HCT116 (cell line): ENCODE results near the gene GLP2R. TPM values are rescaled to one million over a fixed set of nuclear protein-coding genes. Genes with fewer than 3 reads are reported as not detected.

Source experiments
- ATAC-seq: fragments of 200-7000 bp; cut with Tn5 transposase; 2 replicates; pipeline ENCODE4 v1.9.1; 2020; ENCODE audit warnings: mild to moderate bottlenecking, moderate library complexity
- BruUV-seq: library from RNA; stranded (reverse); fragments of 400-500 nt; replicated peaks from 2 replicates; lab custom pipeline; 2021; lab: Mats Ljungman, UMichigan
- CTCF ChIA-PET: fragments of 300-600 bp; sonication (Branson Sonifier 250); formaldehyde crosslinking; loops from one replicate; lab custom pipeline; 2021; ENCODE audit warnings: antibody characterized with exemption; lab: Charles Lee
- POLR2A ChIA-PET: fragments of 300-600, 350-600 bp; sonication (Branson Sonifier 250); formaldehyde crosslinking; loops from one replicate; lab custom pipeline; 2021; ENCODE audit warnings: antibody characterized with exemption; lab: Charles Lee
- RAD21 ChIA-PET, 2 experiments: fragments of 300-600 bp; sonication (Branson Sonifier 250); formaldehyde crosslinking; loops; one replicate each; lab custom pipeline; 2023; ENCODE audit warnings: low total read pairs in 2 of 2; ENCODE audit not compliant: uncharacterized antibody in 2 of 2, unreplicated experiment in 2 of 2, low non-redundant PET in 1 of 2; lab: Charles Lee
- DNase-seq: peaks from one replicate; pipeline ENCODE4 v3.0.0-alpha.2; 2010; ENCODE audit warnings: low read depth, low spot score
- H2AFZ ChIP-seq: fragments of 200-600 bp; shearing (Covaris generic), sonication (generic); 2 replicates; pipeline ENCODE4 v1.6.1; 2017; ENCODE audit warnings: low read depth, mixed run types, mixed read lengths, antibody characterized with exemption, low read length; ENCODE audit not compliant: poor library complexity, severe bottlenecking
- H3K27ac ChIP-seq: 2 replicates; pipeline ENCODE4 v1.5.1; 2012; ENCODE audit warnings: low read depth, low read length
- H3K27me3 ChIP-seq: fragments of 200-600 bp; sonication (generic); 2 replicates; pipeline ENCODE4 v1.6.1; 2016; ENCODE audit warnings: mixed run types, low read length, mixed read lengths; ENCODE audit not compliant: insufficient read depth
- H3K36me3 ChIP-seq, 2 experiments: fragments of 200-500 bp in 1 of 2; fragments of 200-600 bp in 1 of 2; sonication (Bioruptor generic) in 1 of 2; sonication (generic) in 1 of 2; 2 replicates each; pipeline versions ENCODE4 v1.5.1 to v1.6.1; 2014 to 2016; ENCODE audit warnings: low read length in 2 of 2, inconsistent platforms in 1 of 2, mixed read lengths in 1 of 2, mixed run types in 1 of 2; ENCODE audit not compliant: insufficient read depth in 2 of 2, control insufficient read depth in 1 of 2
- H3K4me1 ChIP-seq, 2 experiments: fragments of 200-600 bp in 1 of 2; sonication (generic) in 1 of 2; 2 replicates each; pipeline versions ENCODE4 v1.5.1 to v1.6.1; 2012 to 2017; ENCODE audit warnings: low read length in 2 of 2, inconsistent platforms in 1 of 2, mild to moderate bottlenecking in 1 of 2, mixed read lengths in 1 of 2, mixed run types in 1 of 2, moderate library complexity in 1 of 2; ENCODE audit not compliant: insufficient read depth in 2 of 2, control insufficient read depth in 1 of 2
- H3K4me2 ChIP-seq: fragments of 200-600 bp; sonication (generic); 2 replicates; pipeline ENCODE4 v1.6.1; 2017; ENCODE audit warnings: mixed run types, low read length, mixed read lengths
- H3K4me3 ChIP-seq, 2 experiments: fragments of 200-600 bp in 1 of 2; sonication (generic) in 1 of 2; replicated peaks in 1 of 2; 2 replicates each; pipeline ENCODE4 v1.5.1; 2011 to 2016; ENCODE audit warnings: low read length in 2 of 2, control low read depth in 1 of 2, low read depth in 1 of 2, mild to moderate bottlenecking in 1 of 2, mixed read lengths in 1 of 2, mixed run types in 1 of 2
- H3K79me2 ChIP-seq: fragments of 200-600 bp; sonication (generic); 2 replicates; pipeline ENCODE4 v1.6.1; 2017; ENCODE audit warnings: mild to moderate bottlenecking, mixed run types, low read length, moderate library complexity, mixed read lengths; ENCODE audit not compliant: insufficient read depth
- H3K9ac ChIP-seq: fragments of 200-600 bp; sonication (generic); 2 replicates; pipeline ENCODE4 v1.6.1; 2016; ENCODE audit warnings: low read length, mixed read lengths
- H3K9me2 ChIP-seq: fragments of 200-600 bp; sonication (generic), shearing (Covaris generic); 2 replicates; pipeline ENCODE4 v1.6.1; 2017; ENCODE audit warnings: mixed run types, mild to moderate bottlenecking, moderate library complexity; ENCODE audit not compliant: insufficient read depth
- H3K9me3 ChIP-seq, 2 experiments: fragments of 200-500 bp in 1 of 2; fragments of 200-600 bp in 1 of 2; sonication (Bioruptor generic) in 1 of 2; sonication (generic) in 1 of 2; 2 replicates each; pipeline ENCODE4 v1.6.1; 2014 to 2017; ENCODE audit warnings: low read length in 2 of 2, mixed read lengths in 2 of 2, inconsistent platforms in 1 of 2, low read depth in 1 of 2, mild to moderate bottlenecking in 1 of 2, mixed run types in 1 of 2, moderate library complexity in 1 of 2; ENCODE audit not compliant: control insufficient read depth in 1 of 2, insufficient read depth in 1 of 2
- H4K20me1 ChIP-seq: fragments of 200-600 bp; sonication (generic), shearing (Covaris generic); 2 replicates; pipeline ENCODE4 v1.6.1; 2017; ENCODE audit warnings: mixed run types, mild to moderate bottlenecking, moderate library complexity; ENCODE audit not compliant: insufficient read depth
- CEBPB ChIP-seq: IDR thresholded peaks from 2 replicates; pipeline ENCODE4 v1.6.1; 2012; ENCODE audit warnings: low read depth
- EGR1 ChIP-seq: IDR thresholded peaks from 2 replicates; pipeline ENCODE4 v1.6.1; 2012; ENCODE audit warnings: low read depth
- EZH2 ChIP-seq: fragments of 200-600 bp; sonication (generic); IDR thresholded peaks from 2 replicates; pipeline ENCODE4 v1.6.1; 2017; ENCODE audit warnings: antibody characterized with exemption, mixed run types
- EZH2phosphoT487 ChIP-seq: fragments of 200-600 bp; IDR thresholded peaks from 2 replicates; pipeline ENCODE4 v1.6.1; 2018; ENCODE audit warnings: antibody characterized with exemption, borderline replicate concordance
- FOSL1 ChIP-seq: IDR thresholded peaks from 2 replicates; pipeline ENCODE4 v1.6.1; 2012; ENCODE audit warnings: low read depth
- JUND ChIP-seq: IDR thresholded peaks from 2 replicates; pipeline ENCODE4 v1.6.1; 2012
- POLR2AphosphoS5 ChIP-seq: IDR thresholded peaks from 2 replicates; pipeline ENCODE4 v1.6.1; 2011; ENCODE audit warnings: mild to moderate bottlenecking, low read depth, low read length, moderate library complexity
- RAD21 ChIP-seq: IDR thresholded peaks from 2 replicates; pipeline ENCODE4 v1.6.1; 2012; ENCODE audit warnings: low read depth, mild to moderate bottlenecking
- SP1 ChIP-seq: IDR thresholded peaks from 2 replicates; pipeline ENCODE4 v1.6.1; 2012; ENCODE audit warnings: low read depth
- SRF ChIP-seq: IDR thresholded peaks from 2 replicates; pipeline ENCODE4 v1.6.1; 2012; ENCODE audit warnings: low read depth
- TCF7L2 ChIP-seq: IDR thresholded peaks from 2 replicates; pipeline ENCODE4 v1.7.0; 2011; ENCODE audit warnings: borderline replicate concordance, inconsistent platforms; ENCODE audit not compliant: insufficient read depth, insufficient read length; ENCODE audit errors: extremely low read depth
- YY1 ChIP-seq: IDR thresholded peaks from 2 replicates; pipeline ENCODE4 v1.6.1; 2011; ENCODE audit warnings: low read length, low read depth, moderate library complexity, mild to moderate bottlenecking; ENCODE audit not compliant: insufficient replicate concordance; ENCODE audit errors: extremely low read depth
- ZNF274 ChIP-seq: fragments of 200-500 bp; sonication (Bioruptor generic); IDR thresholded peaks from 2 replicates; pipeline ENCODE4 v1.6.1; 2014; ENCODE audit warnings: mild to moderate bottlenecking, low read depth, low read length, inconsistent platforms
- intact Hi-C: fragments of 100-400 bp; cut with micrococcal nuclease; formaldehyde crosslinking; loops from 2 replicates; pipeline ENCODE4 v1.10.0; 2022
- total RNA-seq: library from RNA; stranded (reverse); gene quantifications from one replicate; pipeline ENCODE4 v1.2.1, GENCODE V29; 2021; ENCODE audit not compliant: unreplicated experiment
- TF ChIP-seq, protein P1 (sequence below): IDR thresholded peaks from 2 replicates; pipeline ENCODE4 v1.6.1; 2011; ENCODE audit warnings: mild to moderate bottlenecking, low read length, moderate library complexity; ENCODE audit not compliant: insufficient replicate concordance; ENCODE audit errors: extremely low read depth
- TF ChIP-seq, protein P2 (sequence below): IDR thresholded peaks from 2 replicates; pipeline ENCODE4 v1.6.1; 2012
- TF ChIP-seq, protein P3 (sequence below): IDR thresholded peaks from 2 replicates; pipeline ENCODE4 v1.6.1; 2012; ENCODE audit warnings: low read depth
- TF ChIP-seq, protein P4 (sequence below), 3 experiments: fragments of 200-600 bp in 1 of 3; sonication (generic) in 1 of 3; IDR thresholded peaks in 2 of 3; conservative IDR thresholded peaks in 1 of 3; 2 replicates each; pipeline ENCODE4 v1.5.1; 2012 to 2017; ENCODE audit warnings: low read depth in 2 of 3, low read length in 2 of 3, antibody characterized with exemption in 1 of 3, borderline replicate concordance in 1 of 3, control low read depth in 1 of 3, mild to moderate bottlenecking in 1 of 3, mixed read lengths in 1 of 3, mixed run types in 1 of 3, moderate library complexity in 1 of 3; ENCODE audit not compliant: insufficient read depth in 1 of 3

Gene GLP2R
- total RNA-seq, 1 experiment from 2014 or later: not detected

DNA sequence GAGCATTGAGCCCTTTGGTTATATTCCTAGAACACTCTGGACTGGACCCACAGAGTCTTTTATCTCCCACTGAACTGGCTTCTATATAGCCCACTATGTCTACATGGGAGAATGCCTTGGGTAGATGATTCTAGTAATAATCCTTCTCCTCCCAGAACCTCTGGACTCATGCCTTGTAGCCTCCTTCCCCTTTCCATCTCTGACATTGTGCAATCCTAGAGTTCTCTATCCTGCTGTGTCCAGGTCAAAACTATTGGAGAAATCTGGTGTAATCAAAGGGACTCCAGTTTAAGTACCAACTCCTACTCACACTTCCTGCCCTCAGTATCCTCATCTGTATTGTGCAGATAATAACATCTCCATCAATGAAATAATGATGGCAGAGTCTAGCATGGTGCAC is 70.2 kb downstream of the GLP2R start (continued):
- TF ChIP-seq, protein P1, sequence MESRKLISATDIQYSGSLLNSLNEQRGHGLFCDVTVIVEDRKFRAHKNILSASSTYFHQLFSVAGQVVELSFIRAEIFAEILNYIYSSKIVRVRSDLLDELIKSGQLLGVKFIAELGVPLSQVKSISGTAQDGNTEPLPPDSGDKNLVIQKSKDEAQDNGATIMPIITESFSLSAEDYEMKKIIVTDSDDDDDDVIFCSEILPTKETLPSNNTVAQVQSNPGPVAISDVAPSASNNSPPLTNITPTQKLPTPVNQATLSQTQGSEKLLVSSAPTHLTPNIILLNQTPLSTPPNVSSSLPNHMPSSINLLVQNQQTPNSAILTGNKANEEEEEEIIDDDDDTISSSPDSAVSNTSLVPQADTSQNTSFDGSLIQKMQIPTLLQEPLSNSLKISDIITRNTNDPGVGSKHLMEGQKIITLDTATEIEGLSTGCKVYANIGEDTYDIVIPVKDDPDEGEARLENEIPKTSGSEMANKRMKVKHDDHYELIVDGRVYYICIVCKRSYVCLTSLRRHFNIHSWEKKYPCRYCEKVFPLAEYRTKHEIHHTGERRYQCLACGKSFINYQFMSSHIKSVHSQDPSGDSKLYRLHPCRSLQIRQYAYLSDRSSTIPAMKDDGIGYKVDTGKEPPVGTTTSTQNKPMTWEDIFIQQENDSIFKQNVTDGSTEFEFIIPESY: no peak
- TF ChIP-seq EZH2phosphoT487: no peak
- TF ChIP-seq TCF7L2: no peak
- TF ChIP-seq SRF: no peak
- TF ChIP-seq ZNF274: no peak
- TF ChIP-seq POLR2AphosphoS5: no peak
- no peak for TF ChIP-seq EGR1
- TF ChIP-seq FOSL1: no peak
- TF ChIP-seq, protein P2, sequence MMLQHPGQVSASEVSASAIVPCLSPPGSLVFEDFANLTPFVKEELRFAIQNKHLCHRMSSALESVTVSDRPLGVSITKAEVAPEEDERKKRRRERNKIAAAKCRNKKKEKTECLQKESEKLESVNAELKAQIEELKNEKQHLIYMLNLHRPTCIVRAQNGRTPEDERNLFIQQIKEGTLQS: no peak
- TF ChIP-seq YY1: no peak
- TF ChIP-seq RAD21: no peak

DNA sequence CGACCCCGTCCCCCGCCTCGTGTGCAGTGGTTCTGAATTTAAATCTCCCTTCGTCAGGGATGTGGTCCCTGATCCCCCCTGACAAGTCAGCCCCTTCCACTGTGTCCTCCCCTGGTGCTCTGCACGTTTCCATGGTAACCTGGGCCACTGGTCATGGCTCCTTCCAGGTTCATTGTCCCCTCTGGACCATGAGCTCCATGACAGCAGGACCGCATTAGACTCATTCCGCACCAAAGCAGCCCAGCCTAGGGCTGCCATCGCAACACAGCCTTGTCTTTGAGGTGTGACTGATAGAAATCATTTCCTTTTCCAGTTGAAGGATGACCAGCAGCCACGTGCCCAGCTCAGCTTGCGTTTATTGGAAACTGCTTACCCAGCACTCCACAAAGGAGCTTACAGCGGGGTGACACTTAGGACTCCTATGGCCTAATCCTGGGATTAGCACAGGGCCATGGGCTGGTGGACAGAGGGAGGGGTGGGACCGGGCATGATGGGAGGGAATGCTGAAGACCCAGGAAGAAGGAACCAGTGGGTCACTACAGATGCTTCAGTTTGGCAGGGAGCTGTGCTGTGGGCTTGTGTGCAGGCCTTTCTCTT is 71.7 kb downstream of the GLP2R start:
- intact Hi-C loops: no loop called here
- Histone ChIP-seq H3K36me3 (no peaks in the 10 kb centered on the region), H3K4me1 (peaks cover 4 to 7% of the 10 kb centered on the region in 2 experiments; a peak in 3 of 4 replicates), H3K27ac (no peak overlapping the region), H3K4me3 (no peak overlapping the region), H3K79me2 (no peaks in the 10 kb centered on the region), H3K27me3 (peaks cover 15% of the 10 kb centered on the region; the same call in 1 of the 2 replicates), H3K9me3 (no peaks in the 10 kb centered on the region), H3K4me2 (no peak overlapping the region), H4K20me1 (no peaks in the 10 kb centered on the region), H2AFZ (no peak overlapping the region), H3K9me2 (no peaks in the 10 kb centered on the region), H3K9ac (no peak overlapping the region)
- RAD21 ChIA-PET: no interaction called here
- DNase-seq (no peak), ATAC-seq (no peak)
- no TSS peak for BruUV-seq
- POLR2A ChIA-PET: no interaction called here
- CTCF ChIA-PET: no interaction called here
- no peak for TF ChIP-seq EZH2phosphoT487
- TF ChIP-seq POLR2AphosphoS5: no peak
- no peak for TF ChIP-seq CEBPB
- no peak for TF ChIP-seq SRF
- TF ChIP-seq TCF7L2: no peak
- no peak for TF ChIP-seq JUND
- no peak for TF ChIP-seq ZNF274
- no peak for TF ChIP-seq EGR1
- TF ChIP-seq, protein P3, sequence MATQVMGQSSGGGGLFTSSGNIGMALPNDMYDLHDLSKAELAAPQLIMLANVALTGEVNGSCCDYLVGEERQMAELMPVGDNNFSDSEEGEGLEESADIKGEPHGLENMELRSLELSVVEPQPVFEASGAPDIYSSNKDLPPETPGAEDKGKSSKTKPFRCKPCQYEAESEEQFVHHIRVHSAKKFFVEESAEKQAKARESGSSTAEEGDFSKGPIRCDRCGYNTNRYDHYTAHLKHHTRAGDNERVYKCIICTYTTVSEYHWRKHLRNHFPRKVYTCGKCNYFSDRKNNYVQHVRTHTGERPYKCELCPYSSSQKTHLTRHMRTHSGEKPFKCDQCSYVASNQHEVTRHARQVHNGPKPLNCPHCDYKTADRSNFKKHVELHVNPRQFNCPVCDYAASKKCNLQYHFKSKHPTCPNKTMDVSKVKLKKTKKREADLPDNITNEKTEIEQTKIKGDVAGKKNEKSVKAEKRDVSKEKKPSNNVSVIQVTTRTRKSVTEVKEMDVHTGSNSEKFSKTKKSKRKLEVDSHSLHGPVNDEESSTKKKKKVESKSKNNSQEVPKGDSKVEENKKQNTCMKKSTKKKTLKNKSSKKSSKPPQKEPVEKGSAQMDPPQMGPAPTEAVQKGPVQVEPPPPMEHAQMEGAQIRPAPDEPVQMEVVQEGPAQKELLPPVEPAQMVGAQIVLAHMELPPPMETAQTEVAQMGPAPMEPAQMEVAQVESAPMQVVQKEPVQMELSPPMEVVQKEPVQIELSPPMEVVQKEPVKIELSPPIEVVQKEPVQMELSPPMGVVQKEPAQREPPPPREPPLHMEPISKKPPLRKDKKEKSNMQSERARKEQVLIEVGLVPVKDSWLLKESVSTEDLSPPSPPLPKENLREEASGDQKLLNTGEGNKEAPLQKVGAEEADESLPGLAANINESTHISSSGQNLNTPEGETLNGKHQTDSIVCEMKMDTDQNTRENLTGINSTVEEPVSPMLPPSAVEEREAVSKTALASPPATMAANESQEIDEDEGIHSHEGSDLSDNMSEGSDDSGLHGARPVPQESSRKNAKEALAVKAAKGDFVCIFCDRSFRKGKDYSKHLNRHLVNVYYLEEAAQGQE: no peak
- no peak for TF ChIP-seq EZH2
- TF ChIP-seq, protein P4, sequence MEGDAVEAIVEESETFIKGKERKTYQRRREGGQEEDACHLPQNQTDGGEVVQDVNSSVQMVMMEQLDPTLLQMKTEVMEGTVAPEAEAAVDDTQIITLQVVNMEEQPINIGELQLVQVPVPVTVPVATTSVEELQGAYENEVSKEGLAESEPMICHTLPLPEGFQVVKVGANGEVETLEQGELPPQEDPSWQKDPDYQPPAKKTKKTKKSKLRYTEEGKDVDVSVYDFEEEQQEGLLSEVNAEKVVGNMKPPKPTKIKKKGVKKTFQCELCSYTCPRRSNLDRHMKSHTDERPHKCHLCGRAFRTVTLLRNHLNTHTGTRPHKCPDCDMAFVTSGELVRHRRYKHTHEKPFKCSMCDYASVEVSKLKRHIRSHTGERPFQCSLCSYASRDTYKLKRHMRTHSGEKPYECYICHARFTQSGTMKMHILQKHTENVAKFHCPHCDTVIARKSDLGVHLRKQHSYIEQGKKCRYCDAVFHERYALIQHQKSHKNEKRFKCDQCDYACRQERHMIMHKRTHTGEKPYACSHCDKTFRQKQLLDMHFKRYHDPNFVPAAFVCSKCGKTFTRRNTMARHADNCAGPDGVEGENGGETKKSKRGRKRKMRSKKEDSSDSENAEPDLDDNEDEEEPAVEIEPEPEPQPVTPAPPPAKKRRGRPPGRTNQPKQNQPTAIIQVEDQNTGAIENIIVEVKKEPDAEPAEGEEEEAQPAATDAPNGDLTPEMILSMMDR (IDR thresholded peaks at IDR 0.05 in 2 of 3, conservative IDR thresholded peaks at IDR 0.05 in 1 of 3; ENCODE audit: borderline replicate concordance in 1 of 3, insufficient read depth in 1 of 3, low read depth in 2 of 3, low read length in 2 of 3): no peak
- no peak for TF ChIP-seq SP1
